GM18505 (cell line): ENCODE measurements around the gene LBP.

ENCODE experiments used
- ATAC-seq: cut with Tn5 transposase; IDR thresholded peaks from one replicate; pipeline ENCODE4 v1.9.1; 2021; ENCODE audit not compliant: unreplicated experiment
- POLR2A ChIP-seq: IDR thresholded peaks from 4 replicates; pipeline ENCODE4 v1.6.1; 2011; ENCODE audit warnings: borderline replicate concordance; ENCODE audit not compliant: insufficient read depth, insufficient read length; ENCODE audit errors: extremely low read depth

Gene LBP, protein sequence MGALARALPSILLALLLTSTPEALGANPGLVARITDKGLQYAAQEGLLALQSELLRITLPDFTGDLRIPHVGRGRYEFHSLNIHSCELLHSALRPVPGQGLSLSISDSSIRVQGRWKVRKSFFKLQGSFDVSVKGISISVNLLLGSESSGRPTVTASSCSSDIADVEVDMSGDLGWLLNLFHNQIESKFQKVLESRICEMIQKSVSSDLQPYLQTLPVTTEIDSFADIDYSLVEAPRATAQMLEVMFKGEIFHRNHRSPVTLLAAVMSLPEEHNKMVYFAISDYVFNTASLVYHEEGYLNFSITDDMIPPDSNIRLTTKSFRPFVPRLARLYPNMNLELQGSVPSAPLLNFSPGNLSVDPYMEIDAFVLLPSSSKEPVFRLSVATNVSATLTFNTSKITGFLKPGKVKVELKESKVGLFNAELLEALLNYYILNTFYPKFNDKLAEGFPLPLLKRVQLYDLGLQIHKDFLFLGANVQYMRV

GRCh38 chr20:38346247-38346651 lies at the start of gene LBP:
LBP (plus strand) TSS chr20:38346482; CDS start chr20:38346517, 35 bp downstream.
- ATAC-seq, result no peak
- TF ChIP-seq POLR2A, result no peak

GRCh38 chr20:38297916-38298674 lies 48.2 kb upstream of the LBP start:
- ATAC-seq, result no peak
- no peak for TF ChIP-seq POLR2A

- ATAC-seq, result no peak
- no peak for TF ChIP-seq POLR2A
These were observed 47.5 kb upstream of the LBP start for GRCh38 chr20:38298768-38299288.

DNA sequence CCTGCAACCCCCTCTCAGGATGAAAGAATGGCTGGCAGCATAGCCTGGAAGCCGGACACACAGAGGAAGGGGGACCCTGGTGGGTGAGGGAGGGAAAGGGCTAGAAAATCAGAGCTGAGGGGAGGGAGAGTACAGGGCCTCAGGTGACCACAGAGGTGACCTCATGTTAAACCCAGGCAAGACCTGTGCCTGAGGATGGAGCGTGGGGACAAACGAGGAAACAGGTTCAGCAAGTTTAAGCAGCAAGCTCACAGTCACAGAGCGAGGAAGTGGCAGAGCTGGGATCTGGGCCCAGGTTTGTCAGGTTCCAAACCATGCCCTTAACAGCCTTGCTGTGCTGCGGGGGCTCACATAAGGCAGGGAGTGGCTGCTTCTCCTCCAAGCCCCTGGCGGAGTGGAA lies 46.3 kb upstream of the LBP start:
- no peak for ATAC-seq

DNA sequence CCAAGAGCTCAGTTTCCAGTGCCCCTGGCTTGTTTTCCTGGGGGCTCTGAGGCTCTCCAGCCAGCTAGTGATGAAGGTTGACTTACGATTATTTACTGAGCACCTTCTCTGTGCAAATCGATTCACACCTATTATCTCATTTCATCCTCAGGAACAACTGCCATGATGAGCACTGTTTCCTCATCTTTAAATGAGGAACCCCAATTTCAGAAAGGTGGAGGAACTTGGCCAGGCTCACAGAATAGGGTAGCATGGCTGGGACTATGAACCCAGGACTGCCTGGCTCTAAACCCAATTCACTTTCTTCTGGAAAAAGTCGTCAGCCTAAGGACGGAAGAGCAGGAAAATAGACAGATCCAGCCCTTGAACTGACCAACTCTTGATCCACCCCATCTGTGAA lies 45.8 kb upstream of the LBP start:
- no peak for ATAC-seq
- TF ChIP-seq POLR2A, result no peak

More for the DNA sequence above, 46.3 kb upstream of the LBP start:
- TF ChIP-seq POLR2A, result no peak

- ATAC-seq, result no peak
- TF ChIP-seq POLR2A, result no peak
These were observed 45.0 kb upstream of the LBP start for GRCh38 chr20:38301309-38301708.

- no peak for TF ChIP-seq POLR2A
- no peak for ATAC-seq
These were observed 43.5 kb upstream of the LBP start for GRCh38 chr20:38302786-38303185.

DNA sequence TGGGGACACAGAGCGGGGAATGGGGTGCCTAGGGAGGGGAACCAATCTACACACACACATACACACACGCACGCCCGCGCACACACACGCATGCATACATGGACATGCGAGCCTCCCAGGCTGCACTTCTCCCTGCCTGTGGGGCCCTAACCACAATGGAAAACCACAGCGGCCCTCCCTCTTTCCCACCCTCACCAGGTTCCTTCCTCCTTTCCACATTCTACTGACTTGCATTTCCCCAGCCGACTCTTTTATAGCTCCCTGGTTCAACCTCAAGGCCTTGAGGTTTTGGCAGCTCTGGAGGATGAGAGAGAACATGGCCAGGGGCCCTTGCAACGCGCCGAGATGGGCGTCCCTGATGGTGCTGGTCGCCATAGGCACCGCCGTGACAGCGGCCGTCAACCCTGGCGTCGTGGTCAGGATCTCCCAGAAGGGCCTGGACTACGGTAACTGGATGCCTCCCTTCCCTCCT lies 42.3 kb upstream of the LBP start, which contains the start of gene BPI:
Gene BPI, plus strand, starts transcription at position 249 of the 472 bp plus-strand sequence. Its CDS starts 68 bp downstream, at position 317.
- no peak for TF ChIP-seq POLR2A
- no peak for ATAC-seq

- no peak for ATAC-seq
- no peak for TF ChIP-seq POLR2A
These were observed 41.3 kb upstream of the LBP start for GRCh38 chr20:38304845-38305447.

DNA sequence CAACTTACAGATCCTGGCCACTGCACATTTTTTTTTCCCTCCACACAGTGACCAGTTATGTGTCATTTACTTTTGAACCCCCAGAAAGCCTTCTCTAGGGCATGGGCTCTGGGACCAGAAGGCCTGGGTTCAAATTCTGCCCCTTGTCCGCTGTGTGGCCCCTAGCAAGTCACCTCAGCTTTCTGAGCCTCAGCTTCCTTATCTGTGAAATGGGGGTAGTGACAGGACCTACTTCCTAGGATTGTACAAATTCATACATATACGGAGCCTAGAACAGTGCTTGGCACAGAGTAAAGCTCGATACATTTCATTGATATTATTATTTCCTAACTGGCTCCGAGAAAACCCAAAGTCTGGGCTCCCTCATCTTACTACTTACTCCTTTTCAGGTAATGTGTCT lies 40.7 kb upstream of the LBP start:
- no peak for TF ChIP-seq POLR2A
- no peak for ATAC-seq

DNA sequence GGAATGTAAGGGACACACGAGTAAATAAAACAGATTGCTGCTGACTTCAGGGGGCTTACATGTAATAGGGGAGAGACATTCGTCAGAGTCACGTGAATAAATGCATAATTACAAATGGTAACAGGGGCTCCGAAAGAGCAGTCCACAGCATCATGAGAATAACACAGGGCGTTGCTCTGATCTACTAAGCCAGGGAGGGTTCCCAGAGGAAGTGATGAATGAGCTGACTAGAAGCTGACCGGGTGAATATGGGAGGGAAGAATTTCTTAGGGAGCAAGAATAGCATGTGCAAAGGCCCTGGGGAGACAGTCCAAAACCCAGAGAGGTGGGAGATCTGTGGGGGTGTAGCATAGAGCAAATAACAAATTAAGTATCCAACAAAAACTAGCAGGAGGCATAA lies 39.9 kb upstream of the LBP start:
- TF ChIP-seq POLR2A, result no peak
- ATAC-seq, result no peak

DNA sequence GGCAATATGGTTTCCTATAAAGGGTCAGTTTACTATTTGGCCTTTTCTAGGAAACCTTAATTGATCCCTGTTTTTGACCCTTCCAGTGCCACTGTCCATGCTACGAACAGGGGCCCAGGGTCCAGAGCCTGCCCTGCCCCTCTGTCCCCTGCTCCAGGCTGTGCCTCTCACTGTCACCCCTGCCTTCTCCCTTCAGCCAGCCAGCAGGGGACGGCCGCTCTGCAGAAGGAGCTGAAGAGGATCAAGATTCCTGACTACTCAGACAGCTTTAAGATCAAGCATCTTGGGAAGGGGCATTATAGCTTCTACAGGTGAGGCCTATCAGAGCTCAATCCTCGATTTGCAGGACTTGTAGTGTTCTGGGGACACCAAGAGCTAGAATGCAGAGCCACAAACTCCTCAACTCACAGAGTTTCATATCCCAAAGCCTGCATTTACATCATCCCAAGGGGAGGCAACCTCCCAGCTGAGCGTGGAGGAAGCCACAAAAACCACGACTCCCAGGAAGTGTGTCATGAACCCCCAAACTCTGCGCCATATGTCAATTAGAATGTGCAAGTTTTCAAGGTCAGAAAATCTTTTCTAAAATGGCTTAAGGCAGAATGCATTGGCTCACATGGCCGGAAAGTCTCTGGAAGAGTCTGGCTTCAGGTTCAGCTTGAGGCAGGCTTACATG lies 38.8 kb upstream of the LBP start:
- TF ChIP-seq POLR2A, result no peak
- no peak for ATAC-seq

GRCh38 chr20:38308047-38308438 lies 38.2 kb upstream of the LBP start:
- TF ChIP-seq POLR2A, result no peak
- no peak for ATAC-seq

DNA sequence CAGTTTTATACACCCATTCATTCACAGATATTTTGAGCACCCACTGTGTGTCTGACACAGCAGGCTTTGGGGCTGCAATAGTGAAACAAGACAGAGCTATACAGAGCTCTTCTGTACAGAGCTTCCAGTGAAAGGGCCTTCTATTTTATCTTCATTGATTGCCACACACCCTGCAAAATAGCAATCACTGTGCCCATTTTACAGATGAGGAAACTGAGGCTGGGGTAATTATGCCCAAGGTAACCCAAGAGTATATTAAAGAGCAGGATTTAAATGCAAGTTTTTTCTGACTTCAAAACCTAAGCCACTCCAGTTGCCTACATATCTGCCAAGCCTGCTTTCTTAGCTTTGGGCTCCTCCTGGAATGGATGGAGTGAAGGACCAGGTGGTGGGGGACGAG lies 37.8 kb upstream of the LBP start:
- ATAC-seq, result no peak
- no peak for TF ChIP-seq POLR2A
